Measurements from ENCODE around the gene TENM3. TPM values are rescaled to one million over a fixed set of nuclear protein-coding genes. Genes with fewer than 3 reads are reported as not detected.

The TENM3 gene
- total RNA-seq, 1 experiment from 2014 or later = 71.0 TPM

DNA sequence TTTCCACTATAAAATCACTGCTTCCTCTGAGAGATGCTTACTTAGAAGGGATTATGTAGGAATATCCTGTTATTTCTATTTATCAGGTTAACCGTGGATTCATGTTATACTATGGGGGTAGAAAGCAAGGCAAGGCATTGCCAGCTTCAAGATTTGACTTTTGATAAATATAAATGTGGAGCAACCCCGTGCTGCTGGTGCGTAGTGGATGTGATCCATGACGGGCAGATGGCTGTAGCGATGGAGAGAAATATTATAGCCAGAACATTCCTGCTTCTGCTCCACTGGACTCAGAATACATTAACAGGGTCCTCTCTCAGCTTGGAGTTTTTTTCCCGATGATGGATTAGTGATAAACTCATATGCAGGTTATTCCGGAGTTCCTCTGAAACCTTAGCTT is 157.6 kb downstream of the TENM3 start (continued):
- TF ChIP-seq ZNF219 (CRISPR knock-in tag; IDR thresholded peaks at IDR 0.05; ENCODE audit: borderline replicate concordance) = no peak
- no peak for TF ChIP-seq ZNF263 (CRISPR knock-in tag; IDR thresholded peaks at IDR 0.05; ENCODE audit: low read depth)
- TF ChIP-seq, protein P1, sequence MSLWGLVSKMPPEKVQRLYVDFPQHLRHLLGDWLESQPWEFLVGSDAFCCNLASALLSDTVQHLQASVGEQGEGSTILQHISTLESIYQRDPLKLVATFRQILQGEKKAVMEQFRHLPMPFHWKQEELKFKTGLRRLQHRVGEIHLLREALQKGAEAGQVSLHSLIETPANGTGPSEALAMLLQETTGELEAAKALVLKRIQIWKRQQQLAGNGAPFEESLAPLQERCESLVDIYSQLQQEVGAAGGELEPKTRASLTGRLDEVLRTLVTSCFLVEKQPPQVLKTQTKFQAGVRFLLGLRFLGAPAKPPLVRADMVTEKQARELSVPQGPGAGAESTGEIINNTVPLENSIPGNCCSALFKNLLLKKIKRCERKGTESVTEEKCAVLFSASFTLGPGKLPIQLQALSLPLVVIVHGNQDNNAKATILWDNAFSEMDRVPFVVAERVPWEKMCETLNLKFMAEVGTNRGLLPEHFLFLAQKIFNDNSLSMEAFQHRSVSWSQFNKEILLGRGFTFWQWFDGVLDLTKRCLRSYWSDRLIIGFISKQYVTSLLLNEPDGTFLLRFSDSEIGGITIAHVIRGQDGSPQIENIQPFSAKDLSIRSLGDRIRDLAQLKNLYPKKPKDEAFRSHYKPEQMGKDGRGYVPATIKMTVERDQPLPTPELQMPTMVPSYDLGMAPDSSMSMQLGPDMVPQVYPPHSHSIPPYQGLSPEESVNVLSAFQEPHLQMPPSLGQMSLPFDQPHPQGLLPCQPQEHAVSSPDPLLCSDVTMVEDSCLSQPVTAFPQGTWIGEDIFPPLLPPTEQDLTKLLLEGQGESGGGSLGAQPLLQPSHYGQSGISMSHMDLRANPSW (CRISPR knock-in tag; conservative IDR thresholded peaks at IDR 0.05; ENCODE audit: low read depth) = no peak
- TF ChIP-seq, protein P2, sequence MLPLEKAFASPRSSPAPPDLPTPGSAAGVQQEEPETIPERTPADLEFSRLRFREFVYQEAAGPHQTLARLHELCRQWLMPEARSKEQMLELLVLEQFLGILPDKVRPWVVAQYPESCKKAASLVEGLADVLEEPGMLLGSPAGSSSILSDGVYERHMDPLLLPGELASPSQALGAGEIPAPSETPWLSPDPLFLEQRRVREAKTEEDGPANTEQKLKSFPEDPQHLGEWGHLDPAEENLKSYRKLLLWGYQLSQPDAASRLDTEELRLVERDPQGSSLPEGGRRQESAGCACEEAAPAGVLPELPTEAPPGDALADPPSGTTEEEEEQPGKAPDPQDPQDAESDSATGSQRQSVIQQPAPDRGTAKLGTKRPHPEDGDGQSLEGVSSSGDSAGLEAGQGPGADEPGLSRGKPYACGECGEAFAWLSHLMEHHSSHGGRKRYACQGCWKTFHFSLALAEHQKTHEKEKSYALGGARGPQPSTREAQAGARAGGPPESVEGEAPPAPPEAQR (CRISPR knock-in tag; IDR thresholded peaks at IDR 0.05) = no peak
- no peak for TF ChIP-seq CBFB (CRISPR knock-in tag; IDR thresholded peaks at IDR 0.05; ENCODE audit: low read depth)
- TF ChIP-seq ESRRA (CRISPR knock-in tag; IDR thresholded peaks at IDR 0.05; ENCODE audit: borderline replicate concordance) = no peak
- TF ChIP-seq, protein P3, sequence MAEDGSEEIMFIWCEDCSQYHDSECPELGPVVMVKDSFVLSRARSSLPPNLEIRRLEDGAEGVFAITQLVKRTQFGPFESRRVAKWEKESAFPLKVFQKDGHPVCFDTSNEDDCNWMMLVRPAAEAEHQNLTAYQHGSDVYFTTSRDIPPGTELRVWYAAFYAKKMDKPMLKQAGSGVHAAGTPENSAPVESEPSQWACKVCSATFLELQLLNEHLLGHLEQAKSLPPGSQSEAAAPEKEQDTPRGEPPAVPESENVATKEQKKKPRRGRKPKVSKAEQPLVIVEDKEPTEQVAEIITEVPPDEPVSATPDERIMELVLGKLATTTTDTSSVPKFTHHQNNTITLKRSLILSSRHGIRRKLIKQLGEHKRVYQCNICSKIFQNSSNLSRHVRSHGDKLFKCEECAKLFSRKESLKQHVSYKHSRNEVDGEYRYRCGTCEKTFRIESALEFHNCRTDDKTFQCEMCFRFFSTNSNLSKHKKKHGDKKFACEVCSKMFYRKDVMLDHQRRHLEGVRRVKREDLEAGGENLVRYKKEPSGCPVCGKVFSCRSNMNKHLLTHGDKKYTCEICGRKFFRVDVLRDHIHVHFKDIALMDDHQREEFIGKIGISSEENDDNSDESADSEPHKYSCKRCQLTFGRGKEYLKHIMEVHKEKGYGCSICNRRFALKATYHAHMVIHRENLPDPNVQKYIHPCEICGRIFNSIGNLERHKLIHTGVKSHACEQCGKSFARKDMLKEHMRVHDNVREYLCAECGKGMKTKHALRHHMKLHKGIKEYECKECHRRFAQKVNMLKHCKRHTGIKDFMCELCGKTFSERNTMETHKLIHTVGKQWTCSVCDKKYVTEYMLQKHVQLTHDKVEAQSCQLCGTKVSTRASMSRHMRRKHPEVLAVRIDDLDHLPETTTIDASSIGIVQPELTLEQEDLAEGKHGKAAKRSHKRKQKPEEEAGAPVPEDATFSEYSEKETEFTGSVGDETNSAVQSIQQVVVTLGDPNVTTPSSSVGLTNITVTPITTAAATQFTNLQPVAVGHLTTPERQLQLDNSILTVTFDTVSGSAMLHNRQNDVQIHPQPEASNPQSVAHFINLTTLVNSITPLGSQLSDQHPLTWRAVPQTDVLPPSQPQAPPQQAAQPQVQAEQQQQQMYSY (CRISPR knock-in tag; IDR thresholded peaks at IDR 0.05) = no peak
- no peak for TF ChIP-seq MXD4 (CRISPR knock-in tag; IDR thresholded peaks at IDR 0.05; ENCODE audit: borderline replicate concordance)
- TF ChIP-seq SMAD3 (CRISPR knock-in tag; IDR thresholded peaks at IDR 0.05; ENCODE audit: borderline replicate concordance) = no peak
- TF ChIP-seq ZNF121 (CRISPR knock-in tag; IDR thresholded peaks at IDR 0.05) = no peak
- no peak for TF ChIP-seq RELA (CRISPR knock-in tag; IDR thresholded peaks at IDR 0.05; ENCODE audit: borderline replicate concordance)
- no peak for TF ChIP-seq ZNF396 (CRISPR knock-in tag; IDR thresholded peaks at IDR 0.05; ENCODE audit: borderline replicate concordance)
- TF ChIP-seq ZNF416 (CRISPR knock-in tag; IDR thresholded peaks at IDR 0.05) = no peak
- no peak for TF ChIP-seq GABPB1 (CRISPR knock-in tag; IDR thresholded peaks at IDR 0.05)

DNA sequence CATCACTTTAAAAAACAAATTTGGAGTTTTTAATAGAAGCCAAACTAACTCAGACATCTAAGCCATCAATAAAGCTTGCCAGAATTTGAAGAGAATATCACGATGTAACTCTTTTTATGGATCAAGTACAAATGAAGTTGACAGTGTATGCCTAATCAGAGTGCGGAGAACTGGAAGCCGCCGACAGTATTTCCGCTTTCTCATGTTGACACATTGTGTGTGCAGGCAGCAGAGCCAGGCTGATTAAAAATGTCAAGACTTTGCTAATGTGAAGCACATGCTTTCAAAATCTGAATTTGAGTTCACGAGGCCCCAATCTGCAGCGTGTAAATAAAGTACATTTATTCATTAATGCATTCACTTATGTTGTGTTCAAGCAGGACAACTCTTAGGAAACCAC is 161.2 kb downstream of the TENM3 start:
- ATAC-seq = no peak
- CTCF ChIA-PET = no interaction called here
- TF ChIP-seq PRRX2 (CRISPR knock-in tag; IDR thresholded peaks at IDR 0.05) = no peak
- TF ChIP-seq MYBL2 (CRISPR knock-in tag; IDR thresholded peaks at IDR 0.05) = no peak
- TF ChIP-seq ZNF317 (CRISPR knock-in tag; IDR thresholded peaks at IDR 0.05; ENCODE audit: borderline replicate concordance, low read depth) = no peak
- no peak for TF ChIP-seq NFYB (CRISPR knock-in tag; conservative IDR thresholded peaks at IDR 0.05; ENCODE audit: low read depth)
- TF ChIP-seq, protein P4, sequence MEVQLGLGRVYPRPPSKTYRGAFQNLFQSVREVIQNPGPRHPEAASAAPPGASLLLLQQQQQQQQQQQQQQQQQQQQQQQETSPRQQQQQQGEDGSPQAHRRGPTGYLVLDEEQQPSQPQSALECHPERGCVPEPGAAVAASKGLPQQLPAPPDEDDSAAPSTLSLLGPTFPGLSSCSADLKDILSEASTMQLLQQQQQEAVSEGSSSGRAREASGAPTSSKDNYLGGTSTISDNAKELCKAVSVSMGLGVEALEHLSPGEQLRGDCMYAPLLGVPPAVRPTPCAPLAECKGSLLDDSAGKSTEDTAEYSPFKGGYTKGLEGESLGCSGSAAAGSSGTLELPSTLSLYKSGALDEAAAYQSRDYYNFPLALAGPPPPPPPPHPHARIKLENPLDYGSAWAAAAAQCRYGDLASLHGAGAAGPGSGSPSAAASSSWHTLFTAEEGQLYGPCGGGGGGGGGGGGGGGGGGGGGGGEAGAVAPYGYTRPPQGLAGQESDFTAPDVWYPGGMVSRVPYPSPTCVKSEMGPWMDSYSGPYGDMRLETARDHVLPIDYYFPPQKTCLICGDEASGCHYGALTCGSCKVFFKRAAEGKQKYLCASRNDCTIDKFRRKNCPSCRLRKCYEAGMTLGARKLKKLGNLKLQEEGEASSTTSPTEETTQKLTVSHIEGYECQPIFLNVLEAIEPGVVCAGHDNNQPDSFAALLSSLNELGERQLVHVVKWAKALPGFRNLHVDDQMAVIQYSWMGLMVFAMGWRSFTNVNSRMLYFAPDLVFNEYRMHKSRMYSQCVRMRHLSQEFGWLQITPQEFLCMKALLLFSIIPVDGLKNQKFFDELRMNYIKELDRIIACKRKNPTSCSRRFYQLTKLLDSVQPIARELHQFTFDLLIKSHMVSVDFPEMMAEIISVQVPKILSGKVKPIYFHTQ (CRISPR knock-in tag; IDR thresholded peaks at IDR 0.05) = no peak
- no peak for TF ChIP-seq ZNF423 (CRISPR knock-in tag; IDR thresholded peaks at IDR 0.05)
- TF ChIP-seq, protein P5, sequence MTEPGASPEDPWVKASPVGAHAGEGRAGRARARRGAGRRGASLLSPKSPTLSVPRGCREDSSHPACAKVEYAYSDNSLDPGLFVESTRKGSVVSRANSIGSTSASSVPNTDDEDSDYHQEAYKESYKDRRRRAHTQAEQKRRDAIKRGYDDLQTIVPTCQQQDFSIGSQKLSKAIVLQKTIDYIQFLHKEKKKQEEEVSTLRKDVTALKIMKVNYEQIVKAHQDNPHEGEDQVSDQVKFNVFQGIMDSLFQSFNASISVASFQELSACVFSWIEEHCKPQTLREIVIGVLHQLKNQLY (CRISPR knock-in tag; IDR thresholded peaks at IDR 0.05) = no peak
- no peak for TF ChIP-seq CREM (CRISPR knock-in tag; IDR thresholded peaks at IDR 0.05)
- TF ChIP-seq SMAD3 (CRISPR knock-in tag; IDR thresholded peaks at IDR 0.05; ENCODE audit: borderline replicate concordance) = no peak
- TF ChIP-seq, protein P2 (CRISPR knock-in tag; IDR thresholded peaks at IDR 0.05) = no peak
- TF ChIP-seq GRHL2 (CRISPR knock-in tag; IDR thresholded peaks at IDR 0.05; ENCODE audit: insufficient replicate concordance, severe bottlenecking) = no peak
- TF ChIP-seq JAZF1 (CRISPR knock-in tag; IDR thresholded peaks at IDR 0.05) = no peak

More for the DNA sequence above, 161.2 kb downstream of the TENM3 start:
- no peak for DNase-seq (ENCODE audit: low spot score)
- Mint-ChIP-seq H3K4me3 (no peak overlapping the region), H3K36me3 (no peaks in the 10 kb centered on the region), H3K27me3 (ENCODE audit: low read depth) (no peaks in the 10 kb centered on the region), H3K4me1 (no peaks in the 10 kb centered on the region), H3K9me3 (0 out of 2 replicates have a peak, but pooled peaks cover 3% of the 10 kb centered on the region), H3K27ac (no peak overlapping the region)
- POLR2A ChIA-PET = no interaction called here
